ENCODE results near the gene PML. TPM values are rescaled to one million over a fixed set of nuclear protein-coding genes. Genes with fewer than 3 reads are reported as not detected.
A peak's percentile ranks its signal among the peaks of the same experiment; 100 is the strongest.

Gene PML
- total and polyA plus RNA-seq, 2 of the 4 experiments (the other 2 are of a cell fraction), result 8.8 to 22.6 TPM

DNA sequence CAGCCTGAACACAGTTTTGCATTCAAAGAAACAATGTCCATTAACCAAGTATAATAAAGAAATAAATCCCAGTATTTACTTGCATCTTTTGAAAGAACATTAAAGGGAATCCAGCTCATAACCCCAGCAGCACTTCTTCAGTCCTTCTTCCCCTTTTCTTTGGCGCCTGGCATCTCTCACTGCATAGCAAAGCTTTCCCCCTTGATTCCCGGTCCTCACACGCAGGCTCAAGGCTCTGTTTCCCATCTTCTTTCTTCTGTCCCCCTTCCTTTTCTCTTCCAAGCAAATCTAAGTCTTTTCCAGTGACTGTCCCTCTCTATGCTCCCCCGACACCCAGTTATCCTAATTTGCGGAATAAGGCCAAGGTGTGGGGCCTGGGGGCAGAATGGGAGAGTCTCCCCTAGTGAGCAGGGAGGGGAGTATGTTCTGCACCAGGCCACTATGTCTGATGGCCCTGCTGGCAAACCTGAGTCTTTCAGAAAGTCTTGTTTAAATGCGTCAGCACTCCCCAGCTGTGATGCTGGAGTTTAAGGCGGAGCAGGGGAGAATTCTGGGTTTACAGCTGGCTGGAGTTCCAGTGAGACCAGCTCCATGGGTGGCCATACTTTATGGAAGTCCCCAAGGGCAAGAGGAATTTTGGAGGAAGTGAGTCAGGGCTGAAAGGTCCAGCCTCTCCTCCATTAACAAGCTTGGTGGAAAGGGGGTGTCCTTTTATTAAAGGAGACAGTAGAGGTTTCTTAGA is 45.8 kb downstream of the PML start:
- peak; percentile 83 for ATAC-seq (ENCODE audit: low read depth)
- H3K4ac ChIP-seq (ENCODE audit: low read depth, low read length), result peak overlapping the region; percentile 99
- intact Hi-C loops (cut with micrococcal nuclease), result no loop called here
- H3K9ac ChIP-seq (ENCODE audit: low read depth, low read length), result 0 out of 2 replicates have a peak overlapping the region, but pooled peaks have one; percentile 21
- POLR2A ChIA-PET (ENCODE audit: unreplicated experiment), result no interaction called here
- H3K14ac ChIP-seq (replicated peaks; ENCODE audit: low read depth, low read length), result peak overlapping the region; percentile 96
- no TSS peak for BruUV-seq (replicated peaks)
- H4K20me1 ChIP-seq (ENCODE audit: insufficient read depth, low read length), result no peaks in the 10 kb centered on the region
- WGBS, 2 experiments (ENCODE audit: extremely low coverage in 2 of 2, insufficient read length in 1 of 2), result 45% methylated on average over 2 of the region's 7 CpGs; no CpG with 5 or more reads in 1 of the 2 experiments
- peak overlapping the region; percentile 48 for H2AFZ ChIP-seq (replicated peaks; ENCODE audit: low read length, poor library complexity)
- peak overlapping the region; percentile 20; the same call in 1 of the 2 replicates for H3K4me2 ChIP-seq (ENCODE audit: low read depth, low read length)
- H3K23ac ChIP-seq (ENCODE audit: low read depth, low read length), result peak overlapping the region; percentile 84
- dilution Hi-C loops (cut with HindIII; ENCODE audit: low sequenced_read_pairs, unreplicated experiment), result no loop called here
- no peaks in the 10 kb centered on the region for H3K9me3 ChIP-seq (ENCODE audit: control insufficient read depth, insufficient read depth, low read length)
- H4K5ac ChIP-seq (ENCODE audit: low read depth, low read length), result peak overlapping the region; percentile 84
- H2BK15ac ChIP-seq (ENCODE audit: low read depth, low read length), result peak overlapping the region; percentile 95
- peak overlapping the region; percentile 96 for H4K91ac ChIP-seq (ENCODE audit: insufficient read depth, low read depth, low read length)
- H3K4me3 ChIP-seq (ENCODE audit: insufficient read depth, low read depth, low read length), result no peak overlapping the region
- peak overlapping the region; percentile 83 for H3K18ac ChIP-seq (ENCODE audit: low read depth, low read length)
- no peaks in the 10 kb centered on the region for H3K27me3 ChIP-seq (ENCODE audit: control insufficient read depth, insufficient read depth, low read length)
- in situ Hi-C loops (cut with MboI; ENCODE audit: low sequenced_read_pairs), result no loop called here
- CTCF ChIA-PET, result interaction anchor here (0.8 to 1.4 kb wide), 3 partner anchors 13 to 62 kb away, joined by 3 to 4 read pairs (median 3); no protein-coding TSS in a partner anchor
- peaks cover 0 to 16% of the 10 kb centered on the region in 2 experiments; a peak in 2 of 4 replicates for H3K79me1 ChIP-seq (ENCODE audit: low read depth in 1 of 2, low read length in 2 of 2)
- peak overlapping the region; percentile 98 for H2BK120ac ChIP-seq (ENCODE audit: low read depth, low read length)
- peaks cover 30% of the 10 kb centered on the region for H3K4me1 ChIP-seq (ENCODE audit: control insufficient read depth, insufficient read depth, low read length)
- H3K56ac ChIP-seq (ENCODE audit: extremely low read depth, insufficient read depth, low read length), result peak overlapping the region; percentile 66; the same call in 1 of the 2 replicates
- TF ChIP-seq POLR2A (IDR thresholded peaks at IDR 0.05; ENCODE audit: low read depth, low read length) (no peak), BHLHE40 (IDR thresholded peaks at IDR 0.05; ENCODE audit: low read depth, low read length) (no peak), MAZ (IDR thresholded peaks at IDR 0.05; ENCODE audit: borderline replicate concordance, low read depth, low read length) (no peak), RAD21 (IDR thresholded peaks at IDR 0.05; ENCODE audit: low read length) (no peak), SMC3 (IDR thresholded peaks at IDR 0.05; ENCODE audit: low read depth, low read length) (no peak), FOS (IDR thresholded peaks at IDR 0.05; ENCODE audit: low read depth, low read length) (no peak), CEBPB (IDR thresholded peaks at IDR 0.05; ENCODE audit: low read depth, low read length) (no peak), CHD1 (IDR thresholded peaks at IDR 0.05; ENCODE audit: low read depth, low read length) (no peak), MXI1 (IDR thresholded peaks at IDR 0.05; ENCODE audit: borderline replicate concordance, low read depth, low read length) (no peak), RCOR1 (IDR thresholded peaks at IDR 0.05; ENCODE audit: insufficient replicate concordance, low read length) (no peak), MAFK (IDR thresholded peaks at IDR 0.05; ENCODE audit: low read depth, low read length) (no peak), NFE2L2 (IDR thresholded peaks at IDR 0.05; ENCODE audit: low read depth, low read length) (no peak)
- TF ChIP-seq, protein P1, sequence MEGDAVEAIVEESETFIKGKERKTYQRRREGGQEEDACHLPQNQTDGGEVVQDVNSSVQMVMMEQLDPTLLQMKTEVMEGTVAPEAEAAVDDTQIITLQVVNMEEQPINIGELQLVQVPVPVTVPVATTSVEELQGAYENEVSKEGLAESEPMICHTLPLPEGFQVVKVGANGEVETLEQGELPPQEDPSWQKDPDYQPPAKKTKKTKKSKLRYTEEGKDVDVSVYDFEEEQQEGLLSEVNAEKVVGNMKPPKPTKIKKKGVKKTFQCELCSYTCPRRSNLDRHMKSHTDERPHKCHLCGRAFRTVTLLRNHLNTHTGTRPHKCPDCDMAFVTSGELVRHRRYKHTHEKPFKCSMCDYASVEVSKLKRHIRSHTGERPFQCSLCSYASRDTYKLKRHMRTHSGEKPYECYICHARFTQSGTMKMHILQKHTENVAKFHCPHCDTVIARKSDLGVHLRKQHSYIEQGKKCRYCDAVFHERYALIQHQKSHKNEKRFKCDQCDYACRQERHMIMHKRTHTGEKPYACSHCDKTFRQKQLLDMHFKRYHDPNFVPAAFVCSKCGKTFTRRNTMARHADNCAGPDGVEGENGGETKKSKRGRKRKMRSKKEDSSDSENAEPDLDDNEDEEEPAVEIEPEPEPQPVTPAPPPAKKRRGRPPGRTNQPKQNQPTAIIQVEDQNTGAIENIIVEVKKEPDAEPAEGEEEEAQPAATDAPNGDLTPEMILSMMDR (conservative IDR thresholded peaks at IDR 0.05; ENCODE audit: low read depth, low read length), result no peak
- H4K8ac ChIP-seq (ENCODE audit: low read depth in 2 of 2, low read length in 2 of 2), result peak overlapping the region; percentile 93 to 95
- peak overlapping the region; percentile 83 for H3K27ac ChIP-seq (ENCODE audit: insufficient read depth, low read length)
- DNase-seq, result peak; percentile 98
- peak overlapping the region; percentile 99 for H2AK5ac ChIP-seq (ENCODE audit: low read depth, low read length)
- H3K36me3 ChIP-seq (ENCODE audit: control insufficient read depth, insufficient read depth, low read length), result peaks cover 12% of the 10 kb centered on the region
- peak overlapping the region; percentile 97 for H2BK20ac ChIP-seq (ENCODE audit: low read depth, low read length)
- H2BK5ac ChIP-seq (ENCODE audit: low read depth, low read length, poor library complexity, severe bottlenecking), result peak overlapping the region; percentile 86
- H2AK9ac ChIP-seq (replicated peaks; ENCODE audit: low read depth, low read length, poor library complexity), result peak overlapping the region; percentile 93
- peaks cover 28% of the 10 kb centered on the region for H3K9me1 ChIP-seq (ENCODE audit: insufficient read depth, low read length)

Data from IMR-90 (cell line).